ENCODE data around the gene FGF22.
"Not testable (repeated sequence)": the region's sequence is repeated elsewhere in the genome, so short reads cannot be mapped to it uniquely, and the experiment has no call there.

Gene FGF22

GRCh38 chr19:639253-640160 is at the start of gene FGF22:
Gene FGF22, plus strand, starts transcription at chr19:639879. Its CDS starts 47 bp downstream, at chr19:639926.
- in situ Hi-C loops (cut with MboI; ENCODE audit: low sequenced_read_pairs), result no loop called here

GRCh38 chr19:590396-590745 is 49.3 kb upstream of the FGF22 start:
- in situ Hi-C loops (cut with MboI; ENCODE audit: low sequenced_read_pairs), result no loop called here

DNA sequence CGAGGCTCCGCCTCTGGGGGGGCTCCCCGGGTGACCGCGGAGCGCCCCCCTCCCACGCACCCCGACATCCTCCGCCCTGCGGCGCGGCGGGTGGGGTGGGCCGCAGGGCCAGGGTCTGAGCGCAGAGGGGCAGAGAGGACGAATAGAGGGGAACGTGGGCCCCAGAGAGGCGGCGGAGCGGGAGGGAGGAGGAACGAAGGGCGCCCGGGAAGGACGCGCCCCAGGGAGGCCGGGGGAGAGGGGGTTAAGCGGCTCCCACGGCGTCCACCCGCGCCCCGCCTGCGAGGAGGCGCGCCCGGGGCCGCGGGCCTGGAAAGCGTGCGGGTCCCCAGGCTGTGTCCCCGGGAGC is 49.0 kb upstream of the FGF22 start:
- in situ Hi-C loops (cut with MboI; ENCODE audit: low sequenced_read_pairs), result no loop called here

DNA sequence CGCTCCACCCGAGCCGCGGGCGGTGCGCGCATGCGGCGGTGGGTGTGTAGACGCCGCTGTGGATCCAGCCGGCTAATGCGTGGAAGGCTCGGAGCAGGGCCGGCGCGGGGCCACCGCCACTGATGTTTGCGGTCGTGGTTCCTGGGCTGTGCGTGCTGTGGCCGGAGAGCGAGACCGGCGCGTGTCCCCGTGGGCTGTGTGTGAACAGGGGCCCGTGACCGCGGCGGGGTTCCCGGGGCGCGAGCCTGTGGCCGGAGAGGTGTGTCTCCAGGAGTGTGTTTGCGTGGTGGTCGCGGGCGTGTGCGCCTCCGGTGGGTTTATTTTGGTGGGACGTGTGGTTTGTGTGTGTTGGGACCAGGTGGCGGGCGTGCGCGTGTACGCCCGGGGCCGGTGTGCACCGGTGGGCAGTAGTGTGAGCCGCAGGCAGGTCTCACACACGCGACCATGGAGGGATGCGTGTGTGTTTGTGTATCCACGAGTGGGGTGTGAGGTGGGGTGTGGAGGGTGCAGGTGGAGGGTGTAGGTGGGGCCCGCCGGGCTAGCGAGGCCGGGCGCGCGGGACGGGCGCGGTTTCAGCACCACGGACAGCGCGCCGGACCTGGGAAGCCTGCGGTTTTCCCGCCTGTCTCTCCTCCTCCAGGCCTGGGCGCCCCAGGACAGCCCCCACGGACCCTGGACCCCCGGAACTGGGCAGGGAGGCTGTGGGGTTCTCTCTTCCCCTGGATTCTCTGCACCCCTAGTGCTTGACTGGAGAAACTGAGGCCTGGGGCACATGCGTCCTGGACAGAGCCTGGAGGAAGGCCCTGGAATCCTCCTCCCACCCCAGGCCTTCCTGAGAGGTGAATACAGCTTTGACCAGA is 48.4 kb upstream of the FGF22 start:
- in situ Hi-C loops (cut with MboI; ENCODE audit: low sequenced_read_pairs), result no loop called here

DNA sequence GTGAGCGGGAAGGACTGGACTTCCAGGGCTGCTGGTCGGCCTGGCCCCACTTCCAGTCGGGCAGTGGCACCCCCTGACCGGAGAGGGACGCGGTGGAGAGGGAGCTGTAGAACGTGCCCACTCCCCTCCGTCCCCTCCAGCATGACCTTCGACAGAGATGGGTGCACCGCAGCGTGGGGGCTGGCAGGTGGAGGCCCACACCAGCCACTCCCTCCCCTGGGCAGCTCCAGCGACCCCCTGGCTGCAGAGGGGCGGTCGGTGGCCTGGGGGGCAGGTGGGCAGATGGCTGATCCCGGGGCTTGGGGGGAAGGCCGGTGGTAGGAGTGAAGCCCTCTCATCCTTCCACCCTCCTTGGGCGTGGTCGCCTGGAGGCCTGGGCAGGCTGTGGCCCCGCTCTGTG is 47.6 kb upstream of the FGF22 start:
- in situ Hi-C loops (cut with MboI; ENCODE audit: low sequenced_read_pairs), result no loop called here

DNA sequence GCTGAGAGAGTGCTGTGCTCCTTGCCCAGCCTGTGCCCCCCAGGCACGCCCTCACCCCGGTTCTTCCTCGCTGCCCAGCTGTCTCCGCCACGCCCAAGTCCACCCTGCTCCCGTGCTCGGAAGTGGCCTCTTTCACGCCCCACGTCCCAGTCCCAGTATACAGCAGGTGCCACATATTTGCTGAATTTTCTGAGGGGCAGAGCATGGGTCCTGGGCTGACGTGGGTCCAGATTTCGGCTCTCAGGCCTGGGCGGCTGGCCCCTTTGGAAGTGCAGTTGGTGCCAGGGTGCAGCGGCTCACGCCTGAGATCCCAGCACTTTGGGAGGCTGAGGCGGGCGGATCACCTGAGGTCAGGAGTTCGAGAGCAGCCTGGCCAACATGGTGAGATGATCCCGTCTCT is 46.6 kb upstream of the FGF22 start:
- in situ Hi-C loops (cut with MboI; ENCODE audit: low sequenced_read_pairs), result no loop called here

DNA sequence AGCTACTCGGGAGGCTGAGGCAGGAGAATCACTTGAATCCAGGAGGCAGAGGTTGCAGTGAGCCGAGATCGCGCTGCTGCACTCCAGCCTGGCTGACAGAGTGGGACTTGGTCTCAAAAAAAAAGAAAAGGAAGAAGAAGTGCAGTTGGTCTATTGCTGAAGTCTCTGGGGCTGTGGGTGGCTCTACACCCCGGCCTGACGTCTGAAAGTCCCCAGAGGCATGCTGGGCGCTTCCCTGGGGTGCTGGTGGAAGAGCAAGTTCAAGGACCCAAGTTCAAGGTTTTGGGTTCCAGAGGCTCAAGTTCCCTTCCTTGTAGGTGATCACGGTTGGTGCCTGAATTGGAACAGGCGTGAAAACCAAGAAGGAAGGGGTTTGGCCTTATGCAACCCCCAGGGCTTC is 46.2 kb upstream of the FGF22 start:
- in situ Hi-C loops (cut with MboI; ENCODE audit: low sequenced_read_pairs), result no loop called here

- in situ Hi-C loops (cut with MboI; ENCODE audit: low sequenced_read_pairs), result no loop called here
Observed at GRCh38 chr19:594265-594870, 45.3 kb upstream of the FGF22 start.

GRCh38 chr19:595326-596262 is 44.1 kb upstream of the FGF22 start:
- in situ Hi-C loops (cut with MboI; ENCODE audit: low sequenced_read_pairs), result no loop called here

- in situ Hi-C loops (cut with MboI; ENCODE audit: low sequenced_read_pairs), result no loop called here
Observed at GRCh38 chr19:596263-596655, 43.4 kb upstream of the FGF22 start.

- in situ Hi-C loops (cut with MboI; ENCODE audit: low sequenced_read_pairs), result no loop called here
Observed at GRCh38 chr19:597406-598315, 42.0 kb upstream of the FGF22 start.

- in situ Hi-C loops (cut with MboI; ENCODE audit: low sequenced_read_pairs), result no loop called here
Observed at GRCh38 chr19:601310-601709, 38.4 kb upstream of the FGF22 start.

GRCh38 chr19:601790-602189 is 37.9 kb upstream of the FGF22 start:
- in situ Hi-C loops (cut with MboI; ENCODE audit: low sequenced_read_pairs), result no loop called here

- in situ Hi-C loops (cut with MboI; ENCODE audit: low sequenced_read_pairs), result no loop called here
Observed at GRCh38 chr19:602391-603301, 37.0 kb upstream of the FGF22 start.

DNA sequence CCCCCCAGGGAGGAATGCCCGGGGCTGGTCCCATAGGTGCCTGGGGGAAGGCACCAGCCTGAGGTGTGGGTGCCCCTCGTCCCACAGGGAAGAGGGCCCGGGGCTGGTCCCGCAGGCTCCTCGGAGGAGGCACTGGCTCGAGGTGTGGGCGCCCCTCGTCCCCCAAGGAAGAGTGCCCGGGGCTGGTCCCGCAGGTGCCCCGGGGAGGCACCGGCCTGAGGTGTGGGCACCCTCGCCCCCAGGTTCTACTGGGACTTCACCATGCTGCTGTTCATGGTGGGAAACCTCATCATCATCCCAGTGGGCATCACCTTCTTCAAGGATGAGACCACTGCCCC is 36.4 kb upstream of the FGF22 start:
- in situ Hi-C loops (cut with MboI; ENCODE audit: low sequenced_read_pairs), result not testable (repeated sequence)

GRCh38 chr19:603779-604178 is 35.9 kb upstream of the FGF22 start:
- in situ Hi-C loops (cut with MboI; ENCODE audit: low sequenced_read_pairs), result not testable (repeated sequence)

GRCh38 chr19:604355-604754 is 35.3 kb upstream of the FGF22 start:
- in situ Hi-C loops (cut with MboI; ENCODE audit: low sequenced_read_pairs), result no loop called here

DNA sequence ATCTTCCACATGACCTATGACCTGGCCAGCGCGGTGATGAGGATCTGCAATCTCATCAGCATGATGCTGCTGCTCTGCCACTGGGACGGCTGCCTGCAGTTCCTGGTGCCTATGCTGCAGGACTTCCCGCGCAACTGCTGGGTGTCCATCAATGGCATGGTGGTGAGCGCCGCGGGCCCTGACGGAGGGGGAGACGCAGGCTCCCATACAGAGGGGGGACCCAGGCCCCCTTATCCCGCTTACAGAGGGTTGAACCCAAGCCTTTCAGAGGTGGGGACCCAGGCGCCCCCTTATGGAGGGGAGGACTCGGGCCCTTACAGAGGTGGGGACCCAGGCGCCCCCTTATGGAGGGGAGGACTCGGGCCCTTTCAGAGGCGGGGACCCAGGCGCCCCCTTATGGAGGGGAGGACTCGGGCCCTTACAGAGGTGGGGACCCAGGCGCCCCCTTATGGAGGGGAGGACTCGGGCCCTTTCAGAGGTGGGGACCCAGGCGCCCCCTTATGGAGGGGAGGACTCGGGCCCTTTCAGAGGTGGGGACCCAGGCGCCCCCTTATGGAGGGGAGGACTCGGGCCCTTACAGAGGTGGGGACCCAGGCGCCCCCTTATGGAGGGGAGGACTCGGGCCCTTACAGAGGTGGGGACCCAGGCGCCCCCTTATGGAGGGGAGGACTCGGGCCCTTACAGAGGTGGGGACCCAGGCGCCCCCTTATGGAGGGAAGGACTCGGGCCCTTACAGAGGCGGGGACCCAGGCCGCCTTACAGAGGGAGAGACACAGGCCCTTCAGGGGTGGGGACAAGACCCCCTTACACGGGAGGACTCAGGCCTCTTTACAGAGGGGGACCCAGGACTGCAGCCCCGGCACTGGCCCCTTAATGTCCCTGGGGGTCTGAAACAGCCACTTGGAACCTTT is 34.4 kb upstream of the FGF22 start:
- in situ Hi-C loops (cut with MboI; ENCODE audit: low sequenced_read_pairs), result not testable (repeated sequence)

Data from HL-60/S4 (cell line).